G401 (cell line): ENCODE data around the gene HES5. TPM values are rescaled to one million over a fixed set of nuclear protein-coding genes. Genes with fewer than 3 reads are reported as not detected.
"Not testable (repeated sequence)": the region's sequence is repeated elsewhere in the genome, so short reads cannot be mapped to it uniquely, and the experiment has no call there.

ENCODE experiments used
- DNase-seq: peaks from one replicate; pipeline ENCODE4 v3.0.0-alpha.2; 2015; ENCODE audit warnings: low spot score
- in situ Hi-C: cut with HindIII; loops from 2 replicates; pipeline ENCODE4 v1.10.0; 2016; ENCODE audit warnings: low sequenced_read_pairs, mixed read lengths
- total RNA-seq: library from RNA; depleted of rRNA; stranded (reverse); fragments of >200 nt; shearing (Covaris generic); gene quantifications from 2 replicates; pipeline ENCODE4 v1.2.3, GENCODE V29; 2014

Gene HES5
- total RNA-seq, 1 experiment from 2014 or later: not detected

- in situ Hi-C loops: not testable (repeated sequence)
These were observed 19.4 kb upstream of the HES5 start for GRCh38 chr1:2549367-2550029.

GRCh38 chr1:2548068-2548589, 18.1 kb upstream of the HES5 start:
- in situ Hi-C loops: no loop called here
- DNase-seq: peak; percentile 87

More at GRCh38 chr1:2549367-2550029, 19.4 kb upstream of the HES5 start:
- not testable (repeated sequence) for DNase-seq

GRCh38 chr1:2547210-2548067, 17.4 kb upstream of the HES5 start:
- in situ Hi-C loops: no loop called here
- DNase-seq: no peak

GRCh38 chr1:2546515-2547209, 16.6 kb upstream of the HES5 start:
- in situ Hi-C loops: no loop called here
- no peak for DNase-seq

GRCh38 chr1:2545754-2546514, 15.9 kb upstream of the HES5 start:
- DNase-seq: peak; percentile 60
- in situ Hi-C loops: no loop called here

- DNase-seq: no peak
- in situ Hi-C loops: no loop called here
These were observed 15.0 kb upstream of the HES5 start for GRCh38 chr1:2544875-2545640.

- in situ Hi-C loops: no loop called here
- DNase-seq: no peak
These were observed 14.2 kb upstream of the HES5 start for GRCh38 chr1:2544093-2544874.

- in situ Hi-C loops: no loop called here
- DNase-seq: no peak
These were observed 13.6 kb upstream of the HES5 start for GRCh38 chr1:2543543-2544092.

GRCh38 chr1:2542246-2542915, 12.3 kb upstream of the HES5 start:
- DNase-seq: no peak
- in situ Hi-C loops: no loop called here

GRCh38 chr1:2541619-2542245, 11.7 kb upstream of the HES5 start:
- in situ Hi-C loops: no loop called here
- no peak for DNase-seq

- no peak for DNase-seq
- in situ Hi-C loops: no loop called here
These were observed 10.9 kb upstream of the HES5 start for GRCh38 chr1:2540816-2541492.

GRCh38 chr1:2539312-2539907, 9.3 kb upstream of the HES5 start:
- DNase-seq: no peak
- in situ Hi-C loops: no loop called here

GRCh38 chr1:2538872-2539271, 8.8 kb upstream of the HES5 start:
- in situ Hi-C loops: no loop called here
- DNase-seq: no peak

GRCh38 chr1:2538376-2538775, 8.3 kb upstream of the HES5 start:
- DNase-seq: no peak
- in situ Hi-C loops: no loop called here

GRCh38 chr1:2537784-2538115, 7.7 kb upstream of the HES5 start:
- in situ Hi-C loops: no loop called here
- DNase-seq: no peak

- in situ Hi-C loops: no loop called here
These were observed 5.9 kb upstream of the HES5 start for GRCh38 chr1:2535981-2536380.

More at GRCh38 chr1:2535981-2536380, 5.9 kb upstream of the HES5 start:
- no peak for DNase-seq
